Caki2 (cell line): Measurements from ENCODE around the gene KCTD5. TPM values are rescaled to one million over a fixed set of nuclear protein-coding genes. Genes with fewer than 3 reads are reported as not detected.

Experiments used
- DNase-seq: peaks from one replicate; pipeline ENCODE4 v3.0.0-alpha.2; 2015; ENCODE audit warnings: low read depth
- in situ Hi-C: cut with HindIII; loops from 2 replicates; pipeline ENCODE4 v1.10.0; 2016; ENCODE audit warnings: low sequenced_read_pairs, low pct_unique_long_range_greater_than_20kb, mixed read lengths
- total RNA-seq: library from RNA; depleted of rRNA; stranded (reverse); fragments of >200 nt; shearing (Covaris generic); gene quantifications from 2 replicates; pipeline ENCODE4 v1.2.3, GENCODE V29; 2014; ENCODE audit warnings: low replicate concordance

KCTD5 gene
- total RNA-seq, 1 experiment from 2014 or later = 85.6 TPM

DNA sequence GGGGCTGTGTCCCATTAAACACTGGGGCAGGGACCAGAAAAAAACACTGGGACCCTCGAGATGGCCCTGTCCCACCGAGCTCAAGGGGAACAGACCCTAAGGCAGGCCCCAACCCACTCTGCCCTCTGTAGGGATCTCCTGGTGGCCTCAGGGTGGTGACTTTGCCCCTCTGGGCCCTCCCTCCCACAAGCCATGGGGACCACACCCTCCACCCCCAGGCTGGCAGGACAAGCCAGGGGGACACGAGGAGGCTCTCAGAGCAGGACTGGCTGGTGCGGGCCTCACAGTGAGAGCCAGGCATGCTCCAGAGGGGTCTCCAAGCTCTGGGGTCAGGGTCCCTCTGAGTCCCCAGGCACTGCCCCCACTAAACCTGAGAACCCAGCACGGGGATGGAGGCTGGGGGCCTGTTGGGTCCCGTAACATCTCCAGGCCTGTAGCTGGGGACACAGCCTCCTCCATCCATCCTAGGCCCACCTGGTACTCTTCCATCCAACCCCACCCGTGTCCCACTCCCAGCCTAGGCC, 55.6 kb downstream of the KCTD5 start:
- DNase-seq = no peak
- in situ Hi-C loops = no loop called here

DNA sequence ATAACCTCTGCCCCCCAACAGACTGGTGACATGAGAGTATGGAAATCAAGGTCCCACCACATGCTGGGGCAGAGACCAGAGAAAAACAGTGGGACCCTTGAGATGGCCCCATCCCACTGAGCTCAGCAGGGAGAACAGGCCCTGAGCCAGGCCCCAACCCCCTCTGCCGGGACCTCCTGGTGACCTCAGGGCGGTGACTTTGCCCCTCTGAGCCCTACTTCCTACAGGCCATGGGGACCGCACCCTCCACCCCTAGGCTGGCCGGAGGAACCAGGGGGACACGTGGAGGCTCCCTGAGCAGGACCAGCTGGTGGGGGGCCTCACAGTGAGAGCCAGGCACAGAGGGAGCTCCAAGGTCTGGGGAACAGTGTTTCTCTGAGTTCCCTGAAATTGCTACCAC, 56.3 kb downstream of the KCTD5 start:
- no peak for DNase-seq
- in situ Hi-C loops = no loop called here

DNA sequence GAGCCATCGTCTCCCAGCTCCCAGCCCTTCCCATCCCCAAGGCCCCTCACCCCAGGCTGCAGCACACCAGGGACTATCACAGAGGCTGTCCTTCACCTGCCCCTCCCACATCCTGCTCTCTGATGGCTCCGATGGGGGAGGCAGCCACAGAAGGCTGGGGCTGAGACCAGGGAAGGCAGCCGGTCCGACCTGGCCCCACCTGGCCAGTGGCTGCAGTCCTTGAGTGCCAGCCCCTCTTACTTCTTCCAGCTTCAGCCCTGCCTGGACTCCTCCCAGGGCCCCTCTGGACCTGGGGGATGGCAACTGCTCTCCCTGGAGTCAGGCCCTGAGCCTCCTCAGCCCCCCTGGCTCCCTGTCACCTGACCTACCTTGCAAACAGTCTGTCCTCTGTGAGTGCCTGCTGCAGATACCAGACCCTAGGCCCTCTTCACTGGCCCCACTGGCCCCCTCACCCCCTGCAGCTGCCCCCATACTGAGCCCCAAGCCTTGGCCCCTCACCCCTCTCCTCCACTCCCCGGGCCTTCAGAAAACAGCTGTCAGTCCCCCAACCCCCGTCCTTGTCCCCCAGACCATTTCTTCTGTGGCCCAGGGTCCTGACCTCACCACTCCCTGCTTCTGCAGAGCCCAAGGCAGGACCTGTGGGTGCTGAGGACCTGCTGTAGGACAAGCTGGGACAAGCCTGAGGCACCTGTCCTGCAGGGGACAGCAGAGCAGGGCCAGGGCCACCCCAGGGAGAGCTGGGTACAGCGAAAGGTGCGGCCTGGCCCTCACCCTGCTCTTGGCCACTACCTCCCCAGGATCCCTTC, 57.5 kb downstream of the KCTD5 start:
- no peak for DNase-seq
- in situ Hi-C loops = no loop called here

DNA sequence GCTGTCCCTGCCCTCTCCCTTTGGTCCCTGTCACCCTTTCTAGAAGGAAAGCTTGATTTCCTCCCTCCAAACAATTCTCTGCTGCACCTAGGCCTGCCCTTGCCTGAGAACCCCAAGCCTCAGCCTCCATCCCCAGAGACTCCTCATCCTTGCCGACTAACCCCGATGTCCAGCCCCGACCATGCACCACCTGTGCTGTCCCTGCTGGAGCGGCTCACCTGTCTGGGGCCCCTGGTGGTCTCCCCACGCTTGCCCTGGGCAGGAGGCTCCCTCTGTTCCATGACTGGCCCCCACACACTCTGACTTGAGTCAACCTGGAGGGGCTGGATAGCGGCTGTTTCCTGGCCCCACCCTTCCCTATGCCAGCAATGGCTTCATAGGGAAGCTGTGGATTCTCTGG, 58.2 kb downstream of the KCTD5 start:
- DNase-seq = no peak
- in situ Hi-C loops = no loop called here

DNA sequence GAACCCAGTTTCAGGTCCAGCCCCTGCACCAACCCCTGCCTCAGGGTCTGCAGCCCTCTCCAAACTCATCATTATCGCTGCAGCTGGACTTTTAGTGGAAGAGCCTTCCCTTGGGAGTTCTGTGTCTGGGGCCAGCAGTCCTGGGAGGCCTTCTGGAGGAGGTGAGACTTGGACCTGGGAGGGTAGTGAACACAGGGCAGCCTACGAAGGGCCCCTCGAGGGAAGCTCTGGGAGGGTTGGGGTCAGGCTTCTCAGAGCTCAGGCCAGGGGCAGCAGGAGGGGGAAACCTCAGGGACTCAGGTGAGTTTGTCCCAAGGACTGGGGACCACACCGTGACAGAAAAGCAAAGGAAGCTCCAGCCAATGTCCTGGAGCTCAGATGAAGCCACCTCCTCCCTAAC, 58.8 kb downstream of the KCTD5 start:
- DNase-seq = no peak
- in situ Hi-C loops = no loop called here

DNA sequence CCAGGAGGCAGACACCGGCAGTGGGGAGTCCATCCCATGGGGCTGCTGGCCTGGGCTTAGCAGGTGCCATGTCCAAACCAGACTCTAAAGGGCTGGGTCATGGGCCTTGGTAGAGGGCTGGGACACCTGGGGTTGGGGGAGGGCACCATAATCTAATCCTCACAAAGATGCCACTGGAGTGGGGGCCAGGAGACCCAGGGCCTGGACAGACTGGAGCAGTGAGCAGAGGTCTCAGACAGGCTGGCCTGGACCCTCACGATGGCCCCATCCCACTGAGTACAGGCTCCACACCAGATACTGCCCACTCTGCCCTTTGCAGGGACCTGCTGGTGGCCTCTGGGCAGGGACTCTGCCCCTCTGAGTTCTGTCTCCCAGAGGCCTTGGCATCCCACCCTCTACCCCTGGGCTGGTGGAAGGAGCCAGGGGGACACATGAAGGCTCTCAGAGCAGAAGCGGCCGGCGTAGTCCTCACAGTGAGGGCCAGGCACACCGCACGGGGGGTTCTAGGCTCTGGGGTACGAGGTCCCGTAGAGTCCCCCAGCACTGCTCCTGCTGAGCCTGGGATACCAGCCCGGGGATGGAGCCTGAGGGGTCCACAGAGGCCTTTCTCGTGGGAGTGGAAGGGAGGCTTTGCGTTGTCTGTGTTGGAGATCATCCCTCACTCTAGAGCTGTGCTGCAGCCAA, 60.1 kb downstream of the KCTD5 start:
- in situ Hi-C loops = no loop called here
- no peak for DNase-seq

DNA sequence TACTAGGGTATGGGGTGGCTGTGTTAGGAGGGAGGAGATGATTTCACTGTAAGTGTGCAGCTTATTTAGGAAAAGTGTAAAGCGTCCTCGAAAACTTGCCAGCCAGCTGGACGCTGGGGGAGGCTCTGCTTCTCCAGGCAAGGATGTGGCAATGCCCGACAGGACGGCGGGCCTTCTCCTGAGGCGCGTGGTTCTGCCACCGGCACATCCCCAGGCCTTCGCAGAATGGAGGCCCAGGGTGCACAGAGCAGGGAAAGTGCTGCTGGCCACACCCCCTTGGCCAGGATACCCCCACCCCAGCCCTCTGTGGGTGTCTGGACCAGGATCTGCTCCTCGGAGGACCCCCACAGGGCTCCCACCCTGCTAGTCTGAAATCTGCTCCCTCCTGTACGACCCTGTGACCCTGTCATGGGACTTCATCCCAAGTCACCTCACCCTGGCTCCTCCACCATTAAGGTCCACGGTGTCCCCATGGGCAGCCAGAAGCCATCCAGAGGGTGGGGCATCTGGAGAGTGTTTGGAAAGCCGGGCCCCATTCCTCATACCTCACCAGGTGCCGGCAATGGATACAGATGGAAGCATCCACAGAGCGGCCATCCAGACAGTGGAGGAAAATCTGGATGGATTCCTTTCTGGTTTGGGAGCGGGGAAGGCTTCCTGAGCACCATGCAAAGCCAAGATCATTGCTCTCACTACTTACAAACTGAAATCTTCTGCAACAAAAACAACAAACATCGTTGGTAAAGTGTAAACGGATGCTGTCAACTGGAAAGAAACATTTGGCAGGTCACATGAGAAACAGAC, 60.9 kb downstream of the KCTD5 start:
- DNase-seq = no peak
- in situ Hi-C loops = no loop called here

DNA sequence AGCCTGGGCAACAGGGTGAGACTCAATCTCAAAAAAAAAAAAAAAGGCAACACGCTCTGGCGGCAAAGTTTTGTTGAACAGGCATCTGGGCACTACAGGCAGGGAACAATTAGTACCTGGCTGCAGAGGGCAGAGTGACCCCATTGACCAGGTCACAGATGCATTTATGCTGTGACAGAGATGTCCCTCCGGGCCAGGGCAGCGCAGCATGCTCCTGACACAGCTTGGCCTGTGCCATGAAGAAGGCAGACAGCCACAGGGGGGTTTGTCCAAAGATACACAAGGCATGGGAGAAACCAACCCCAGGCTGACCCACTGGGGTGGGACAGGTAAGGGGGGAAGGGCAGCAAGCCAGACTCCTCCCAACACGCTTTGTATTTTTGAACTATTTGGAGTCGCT, 62.4 kb downstream of the KCTD5 start:
- in situ Hi-C loops = no loop called here
- DNase-seq = no peak

DNA sequence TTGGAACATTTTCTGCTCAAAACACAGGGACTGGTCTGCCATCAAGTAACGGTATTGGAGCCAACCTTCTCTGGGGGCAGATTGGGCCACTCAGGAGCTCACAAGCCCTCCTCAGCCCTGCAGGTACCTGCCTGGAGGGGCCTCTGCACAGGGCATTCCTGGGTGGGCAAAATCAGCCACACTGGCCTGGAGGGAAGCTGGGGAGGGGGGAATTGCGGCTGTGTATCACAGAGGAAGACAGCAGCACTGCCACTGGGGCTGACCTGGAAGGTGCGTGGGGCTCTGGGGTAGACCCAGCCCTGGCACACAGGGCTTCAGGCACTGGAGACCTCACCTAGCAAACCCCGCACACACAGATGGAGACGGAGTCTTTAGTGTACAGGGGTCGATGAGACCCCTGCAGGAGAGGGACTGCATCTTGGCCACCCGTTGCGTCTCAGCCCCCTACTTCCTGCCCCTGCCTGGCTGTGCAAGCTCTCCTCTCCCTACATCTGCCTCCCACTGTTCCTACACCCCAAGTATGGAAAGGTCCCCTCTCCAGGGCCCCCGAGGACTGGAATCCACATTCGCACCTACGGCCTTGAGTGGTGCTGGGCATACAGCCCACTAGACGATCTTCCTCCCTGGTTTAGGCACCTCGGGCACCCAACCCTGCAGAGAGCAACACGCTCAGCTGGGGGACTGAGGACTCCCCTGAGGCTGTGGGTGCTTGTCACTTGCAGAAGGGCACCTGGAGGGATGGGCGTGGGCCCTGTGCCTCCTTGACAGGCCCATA, 63.0 kb downstream of the KCTD5 start:
- in situ Hi-C loops = no loop called here
- no peak for DNase-seq

DNA sequence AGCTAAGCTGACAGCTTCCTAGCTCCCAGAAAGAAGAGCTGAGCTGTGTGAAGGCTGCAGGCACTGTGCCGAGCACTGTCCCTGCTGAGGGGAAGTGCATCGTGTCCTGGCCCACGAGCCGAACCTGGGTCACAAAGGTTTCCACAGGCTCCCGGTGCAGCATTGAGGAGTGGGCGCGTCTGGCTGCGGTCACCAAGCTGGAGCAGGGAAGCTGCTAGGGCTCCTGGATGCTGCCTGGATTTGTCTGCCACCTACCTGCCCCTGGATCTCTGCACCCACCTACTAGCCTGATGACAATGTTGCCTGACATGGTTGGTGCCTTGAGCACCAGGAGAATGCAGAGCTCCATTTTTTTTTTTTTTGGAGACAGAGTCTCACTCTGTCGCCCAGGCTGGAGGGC, 63.6 kb downstream of the KCTD5 start:
- DNase-seq = no peak
- in situ Hi-C loops = no loop called here

DNA sequence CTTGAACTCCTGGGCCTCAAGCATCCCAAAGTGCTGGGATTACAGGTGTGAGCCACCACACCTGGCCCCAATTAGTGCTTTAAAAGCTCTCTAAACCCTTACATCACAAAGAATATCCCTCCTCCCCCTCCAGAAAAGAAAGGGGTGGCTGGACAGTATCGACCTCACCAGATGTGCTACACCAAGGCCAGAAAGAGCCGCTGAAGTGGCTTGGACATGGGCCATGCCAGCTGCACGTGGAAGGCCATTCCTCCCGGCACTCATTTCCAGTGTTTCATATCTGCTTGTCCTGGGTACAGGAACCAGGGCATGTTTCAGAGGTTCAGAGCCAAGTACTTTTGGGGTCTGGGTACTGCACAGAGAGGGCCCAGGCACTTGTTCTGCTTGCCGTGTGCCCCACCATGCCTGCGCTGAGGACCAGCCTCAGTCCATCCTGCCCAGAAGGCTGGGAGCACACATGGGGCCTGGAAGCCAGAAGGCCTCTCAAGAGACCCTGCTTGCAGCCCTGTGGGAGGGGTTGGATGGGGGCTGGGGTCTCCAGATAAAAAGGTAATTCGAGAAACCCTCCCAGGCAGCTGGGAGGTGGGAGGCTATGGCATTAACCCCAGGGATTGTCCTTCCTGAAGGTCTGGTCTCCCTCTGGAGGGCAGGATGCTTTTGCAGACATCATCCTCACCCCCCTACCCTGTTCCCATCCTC, 66.6 kb downstream of the KCTD5 start:
- in situ Hi-C loops = no loop called here
- DNase-seq = no peak

DNA sequence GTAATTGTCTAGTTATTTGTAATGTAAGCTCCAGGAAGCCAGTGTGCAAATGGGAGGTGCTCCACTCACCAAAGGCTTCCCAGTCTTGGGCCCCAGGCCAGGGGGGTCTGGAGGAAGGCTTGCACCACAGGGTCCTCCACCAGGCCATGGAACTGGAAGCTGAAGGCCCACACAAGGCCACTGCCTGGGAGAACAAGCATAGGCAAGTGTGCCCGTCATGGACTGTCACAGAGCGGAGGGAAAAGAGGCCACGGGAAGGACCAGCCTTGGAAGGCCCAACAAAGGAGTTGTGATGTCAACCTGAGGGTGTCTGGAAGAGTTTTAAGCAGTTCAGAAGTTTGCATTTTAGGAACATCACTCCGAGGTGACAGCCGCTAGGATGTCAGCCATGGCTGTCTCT, 67.2 kb downstream of the KCTD5 start:
- DNase-seq = no peak
- in situ Hi-C loops = no loop called here

DNA sequence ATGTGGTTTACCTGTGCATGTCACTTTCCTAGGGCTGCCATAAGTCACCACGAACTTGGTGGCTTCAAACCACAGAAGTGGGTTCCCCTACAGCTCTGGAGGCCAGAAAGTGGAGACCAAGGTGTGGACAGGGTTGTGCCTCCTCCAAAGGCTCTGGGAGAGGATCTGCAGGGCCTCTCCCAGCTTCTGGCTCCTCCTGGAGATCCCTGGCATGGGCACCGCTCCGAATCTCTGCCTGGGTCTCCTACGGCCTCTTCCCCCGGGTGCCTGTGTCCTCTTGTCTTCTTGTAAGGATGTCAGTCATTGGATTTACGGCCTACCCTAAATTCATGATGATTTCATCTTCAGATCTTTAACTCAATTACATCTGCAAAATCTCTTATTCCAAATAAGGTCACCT, 67.6 kb downstream of the KCTD5 start:
- in situ Hi-C loops = no loop called here
- no peak for DNase-seq

DNA sequence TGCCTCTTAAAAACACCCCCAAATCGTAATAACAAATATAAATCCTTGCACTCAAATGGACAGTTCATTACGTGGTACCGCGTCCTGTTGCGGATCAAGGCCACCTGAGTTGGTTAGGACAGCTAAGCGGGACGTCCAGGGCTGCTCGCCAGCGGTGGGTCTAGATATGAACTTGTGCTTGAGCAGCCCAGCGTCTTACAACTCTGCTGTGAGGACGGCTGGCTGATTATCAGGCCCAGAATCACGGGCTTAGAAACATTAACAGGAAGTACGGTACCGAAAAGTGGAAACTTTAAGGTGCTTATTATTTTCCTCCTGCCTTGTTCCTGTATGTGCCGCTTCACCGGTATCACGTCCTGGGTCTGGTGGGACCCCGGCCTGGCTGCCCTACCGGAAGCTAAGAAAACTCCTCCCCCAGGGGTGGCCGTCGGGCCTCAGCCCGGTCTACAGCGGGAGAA, 69.3 kb downstream of the KCTD5 start:
- DNase-seq = no peak
- in situ Hi-C loops = no loop called here

DNA sequence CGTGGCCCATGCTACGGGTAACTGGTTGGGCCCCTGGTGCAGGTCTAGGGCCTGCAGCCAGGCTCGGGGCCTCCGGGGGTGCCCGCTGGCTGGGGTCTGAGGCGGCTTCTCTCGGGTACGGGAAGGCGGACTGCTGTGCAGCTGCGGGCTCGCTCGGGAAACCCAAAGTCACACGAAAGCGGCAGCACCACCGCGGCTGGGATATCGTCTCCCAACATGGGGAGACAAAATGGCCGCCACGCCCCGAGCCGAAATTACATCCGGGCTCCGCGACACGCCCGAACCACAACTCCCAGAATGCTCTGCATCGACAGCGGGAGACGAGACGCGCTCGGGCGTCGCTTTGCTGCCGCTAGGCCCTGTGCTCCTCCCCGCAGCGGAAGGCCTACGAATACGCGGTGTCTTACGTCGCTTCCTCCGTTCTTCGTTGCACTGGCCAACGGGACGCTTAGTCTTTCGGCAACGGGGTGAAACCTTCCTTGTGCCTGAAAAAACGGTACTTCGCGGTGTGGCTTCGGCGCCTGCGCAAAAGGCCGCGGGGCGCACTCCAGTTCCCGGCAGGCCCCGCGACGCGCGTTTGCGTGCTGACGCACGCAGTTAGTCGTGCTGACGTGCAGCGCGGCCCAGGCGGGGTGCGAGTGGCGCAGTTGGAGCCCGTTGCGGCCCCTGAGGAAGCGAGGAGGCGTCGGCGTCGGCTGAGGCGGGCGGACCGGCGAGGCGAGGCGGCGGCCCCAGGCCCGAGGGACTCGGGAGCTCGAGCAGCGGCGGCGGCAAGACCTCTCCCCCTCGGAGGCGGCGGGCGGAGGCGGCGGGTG, 69.9 kb downstream of the KCTD5 start, which contains the start of gene SRRM2:
Gene SRRM2 (plus strand): TSS at position 604 of the 815 bp plus-strand sequence. CDS start 3,727 bp downstream, outside the sequence.
- peak; percentile 99 for DNase-seq
- in situ Hi-C loops = no loop called here

DNA sequence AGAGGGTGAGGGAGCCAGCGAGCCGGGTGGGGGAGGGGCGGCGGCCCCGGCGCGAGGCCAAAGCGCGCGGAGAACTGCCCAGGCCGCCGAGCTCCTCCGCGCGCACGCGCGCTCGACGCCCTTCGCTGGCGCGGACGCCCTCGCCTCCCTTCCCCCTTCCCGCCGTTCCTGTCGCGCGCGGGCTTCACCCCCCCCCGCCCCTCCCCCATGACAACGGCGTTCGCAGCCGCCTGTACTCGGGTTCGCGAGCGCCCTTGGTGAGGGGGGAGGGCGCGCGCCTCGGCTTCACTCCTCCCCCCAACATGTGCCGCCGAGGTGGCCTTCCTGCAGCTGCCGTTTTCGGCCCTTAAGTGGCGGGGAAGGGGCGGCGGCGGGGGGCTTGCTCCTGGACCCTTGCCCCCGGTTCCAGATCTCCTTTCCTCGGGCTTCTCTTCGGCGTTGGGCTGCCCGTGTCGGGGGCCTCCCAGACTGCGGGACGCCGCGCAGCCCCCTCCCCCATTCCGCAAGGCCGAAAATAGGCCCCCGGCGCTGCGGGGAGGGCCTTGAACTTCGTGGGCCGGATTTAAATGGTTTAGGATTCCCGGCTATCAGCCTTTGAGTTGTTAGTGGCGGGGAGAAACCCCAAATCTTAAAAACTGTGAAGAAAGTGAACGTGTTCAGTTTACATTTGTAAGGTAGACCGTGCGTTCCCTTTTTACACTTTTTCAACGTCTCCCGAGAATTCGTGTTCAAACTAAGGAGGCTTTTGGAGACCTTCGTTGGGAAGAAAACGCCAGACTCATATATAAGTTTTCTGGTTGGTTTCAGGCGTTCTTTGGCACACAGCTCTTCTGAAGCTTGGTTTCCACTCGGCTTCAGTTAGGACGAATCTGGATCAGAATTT, 70.8 kb downstream of the KCTD5 start:
- DNase-seq = no peak
- in situ Hi-C loops = no loop called here
